Activated CD4-positive, alpha-beta T cell treated with anti-CD3 and anti-CD28 coated beads, Interleukin-2, amount 10 ng/mL, durations not matched to agents 24 days and 14 days (primary cell): ENCODE data around the gene DRG2. TPM values are rescaled to one million over a fixed set of nuclear protein-coding genes. Genes with fewer than 3 reads are reported as not detected.

Source experiments
- DNase-seq: peaks from one replicate; pipeline ENCODE4 v3.0.0; 2022
- H3K27ac Mint-ChIP-seq: one replicate; pipeline ENCODE4 v1.8.0; 2022; ENCODE audit warnings: mild to moderate bottlenecking, mixed read lengths
- H3K27me3 Mint-ChIP-seq: one replicate; pipeline ENCODE4 v1.8.0; 2022; ENCODE audit warnings: mixed read lengths
- H3K36me3 Mint-ChIP-seq: one replicate; pipeline ENCODE4 v1.8.0; 2022; ENCODE audit warnings: low read depth, mild to moderate bottlenecking, mixed read lengths
- H3K4me1 Mint-ChIP-seq: one replicate; pipeline ENCODE4 v1.8.0; 2021; ENCODE audit warnings: mixed read lengths
- H3K4me3 Mint-ChIP-seq: one replicate; pipeline ENCODE4 v1.8.0; 2022; ENCODE audit warnings: mild to moderate bottlenecking, moderate library complexity, mixed read lengths
- H3K9me3 Mint-ChIP-seq: one replicate; pipeline ENCODE4 v1.8.0; 2021; ENCODE audit warnings: mixed read lengths
- intact Hi-C: fragments of 100-400 bp; cut with micrococcal nuclease; formaldehyde crosslinking; loops from one replicate; pipeline ENCODE4 v1.15.1; 2023
- total RNA-seq: library from RNA; stranded (reverse); gene quantifications from 2 replicates; pipeline ENCODE4 v1.2.3, GENCODE V29; 2022

Gene DRG2
- total RNA-seq, 1 donor from 2014 or later: 60.8 TPM

- intact Hi-C loops: no loop called here
- no peak for DNase-seq
- Mint-ChIP-seq H3K9me3 (no peaks in the 10 kb centered on the region), H3K27ac (no peak overlapping the region), H3K4me1 (no peaks in the 10 kb centered on the region), H3K27me3 (no peaks in the 10 kb centered on the region), H3K4me3 (no peak overlapping the region), H3K36me3 (no peaks in the 10 kb centered on the region)
These were observed 59.2 kb downstream of the DRG2 start for GRCh38 chr17:18146980-18147379.

- no peak overlapping the region for H3K4me3 Mint-ChIP-seq
- intact Hi-C loops: no loop called here
- H3K36me3 Mint-ChIP-seq: no peaks in the 10 kb centered on the region
- H3K9me3 Mint-ChIP-seq: no peaks in the 10 kb centered on the region
- no peak for DNase-seq
- peaks cover under 1% of the 10 kb centered on the region for H3K4me1 Mint-ChIP-seq
- H3K27ac Mint-ChIP-seq: no peak overlapping the region
- H3K27me3 Mint-ChIP-seq: peaks cover 2% of the 10 kb centered on the region
These were observed 60.8 kb downstream of the DRG2 start for GRCh38 chr17:18148586-18148985.

GRCh38 chr17:18151290-18151689 lies 63.5 kb downstream of the DRG2 start:
- no peaks in the 10 kb centered on the region for H3K36me3 Mint-ChIP-seq
- no peaks in the 10 kb centered on the region for H3K9me3 Mint-ChIP-seq
- H3K27ac Mint-ChIP-seq: no peak overlapping the region
- H3K27me3 Mint-ChIP-seq: peaks cover 2% of the 10 kb centered on the region
- intact Hi-C loops: no loop called here
- H3K4me1 Mint-ChIP-seq: peaks cover 5% of the 10 kb centered on the region
- no peak overlapping the region for H3K4me3 Mint-ChIP-seq
- no peak for DNase-seq

- Mint-ChIP-seq H3K9me3 (no peaks in the 10 kb centered on the region), H3K4me1 (peaks cover 17% of the 10 kb centered on the region), H3K36me3 (no peaks in the 10 kb centered on the region), H3K4me3 (no peak overlapping the region), H3K27ac (no peak overlapping the region), H3K27me3 (peaks cover 2% of the 10 kb centered on the region)
- intact Hi-C loops: no loop called here
- DNase-seq: no peak
These were observed 67.4 kb downstream of the DRG2 start for GRCh38 chr17:18155179-18155578.

- Mint-ChIP-seq H3K36me3 (no peaks in the 10 kb centered on the region), H3K27me3 (peaks cover 2% of the 10 kb centered on the region), H3K4me1 (peaks cover 17% of the 10 kb centered on the region), H3K4me3 (no peak overlapping the region), H3K9me3 (no peaks in the 10 kb centered on the region), H3K27ac (peak overlapping the region; percentile 29)
- intact Hi-C loops: no loop called here
- DNase-seq: no peak
These were observed 68.6 kb downstream of the DRG2 start for GRCh38 chr17:18156171-18156975.

- H3K36me3 Mint-ChIP-seq: no peaks in the 10 kb centered on the region
- H3K9me3 Mint-ChIP-seq: no peaks in the 10 kb centered on the region
- H3K4me1 Mint-ChIP-seq: peaks cover 17% of the 10 kb centered on the region
- intact Hi-C loops: no loop called here
- H3K27me3 Mint-ChIP-seq: peaks cover 2% of the 10 kb centered on the region
- no peak overlapping the region for H3K4me3 Mint-ChIP-seq
- H3K27ac Mint-ChIP-seq: no peak overlapping the region
- DNase-seq: no peak
These were observed 69.2 kb downstream of the DRG2 start for GRCh38 chr17:18156976-18157280.

Other genes starting within 250 kb of the DRG2 start
- 8.8 and 10.0 TPM in 2 replicates for gene TOM1L2, start 115.5 kb upstream of the DRG2 start, total RNA-seq
- 0.42 TPM in 1 of 2 replicates, not detected in the other for gene DRC3, start 115.1 kb upstream of the DRG2 start, total RNA-seq
- gene ATPAF2, start 48.8 kb upstream of the DRG2 start, total RNA-seq: 31.9 and 33.1 TPM in 2 replicates
- 9.6 and 11.3 TPM in 2 replicates for gene GID4, start 48.5 kb upstream of the DRG2 start, total RNA-seq
- gene MYO15A, start 20.8 kb downstream of the DRG2 start, total RNA-seq: 0.38 and 0.70 TPM in 2 replicates
- gene ALKBH5, start 95.9 kb downstream of the DRG2 start, total RNA-seq: 158 and 162 TPM in 2 replicates
- gene LLGL1, start 137.7 kb downstream of the DRG2 start, total RNA-seq: 23.1 and 23.5 TPM in 2 replicates
- 266 and 275 TPM in 2 replicates for gene FLII, start 170.8 kb downstream of the DRG2 start, total RNA-seq
- gene MIEF2, start 172.7 kb downstream of the DRG2 start, total RNA-seq: 4.3 and 6.0 TPM in 2 replicates
- 75.4 and 88.2 TPM in 2 replicates for gene TOP3A, start 227.0 kb downstream of the DRG2 start, total RNA-seq
- gene SMCR8, start 227.3 kb downstream of the DRG2 start, total RNA-seq: 17.3 and 17.7 TPM in 2 replicates